SH-SY5Y (cell line): Measurements from ENCODE around the gene SLC25A42.

Experiments
- GATA2 ChIP-seq: IDR thresholded peaks from 2 replicates; pipeline ENCODE4 v1.6.1; 2011; ENCODE audit warnings: mild to moderate bottlenecking, low read depth, low read length
- GATA3 ChIP-seq: IDR thresholded peaks from 2 replicates; pipeline ENCODE4 v1.6.1; 2011; ENCODE audit warnings: low read depth, mild to moderate bottlenecking, low read length, moderate library complexity

DNA sequence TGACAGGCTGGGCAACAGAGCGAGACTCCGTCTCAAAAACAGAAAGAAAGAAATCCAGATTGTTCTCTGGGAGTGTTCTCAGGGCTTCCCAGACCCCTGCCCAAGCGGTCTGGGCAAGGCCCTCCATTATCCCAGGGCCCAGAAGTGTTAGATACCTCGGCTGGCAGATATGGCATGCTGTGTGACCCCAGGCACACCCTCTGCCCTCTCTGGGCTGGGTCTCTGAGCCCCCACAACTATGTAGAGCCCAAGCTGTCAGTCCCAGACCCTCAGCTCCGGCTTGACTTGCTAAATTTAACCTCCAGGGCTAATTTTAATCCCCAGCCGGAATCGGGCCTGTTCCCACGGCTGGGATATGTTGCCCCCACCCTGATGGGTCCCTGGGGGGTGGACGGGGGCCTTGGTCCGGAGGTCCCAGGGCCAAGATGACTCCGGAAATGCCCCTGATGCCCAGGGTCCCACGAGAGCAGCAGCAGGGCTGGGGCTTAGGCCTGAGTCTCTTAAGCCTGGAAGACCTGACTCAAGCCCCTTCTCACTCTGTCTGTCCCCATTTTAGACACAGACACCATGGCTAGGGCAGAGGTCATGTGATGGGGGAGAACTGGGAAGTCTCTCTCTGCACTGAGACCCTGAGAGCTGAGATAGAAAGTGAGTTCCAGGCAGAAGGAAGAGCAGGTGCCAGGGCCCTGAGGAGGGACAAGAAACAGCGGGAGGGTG is 89.0 kb downstream of the SLC25A42 start:
- TF ChIP-seq GATA2 (no peak), GATA3 (no peak)
